Thyroid gland (tissue), 4 donors: ENCODE data around the gene RPUSD2.

Source experiments
- POLR2A ChIP-seq, 2 donors: fragments of 450-650 bp; IDR thresholded peaks; one replicate each; pipeline ENCODE4 v1.6.1; 2017; ENCODE audit warnings: antibody characterized with exemption in 2 of 2, mild to moderate bottlenecking in 2 of 2, moderate library complexity in 1 of 2
- TF ChIP-seq, protein P1 (sequence below), 6 experiments: fragments of 200-600 bp in 3 of 6; fragments of 450-650 bp in 3 of 6; sonication (generic) in 3 of 6; IDR thresholded peaks; one replicate each; pipeline ENCODE4 v1.5.1; 2016 to 2019; ENCODE audit warnings: antibody characterized with exemption in 6 of 6, mild to moderate bottlenecking in 2 of 6, inconsistent platforms in 1 of 6, moderate library complexity in 1 of 6

DNA sequence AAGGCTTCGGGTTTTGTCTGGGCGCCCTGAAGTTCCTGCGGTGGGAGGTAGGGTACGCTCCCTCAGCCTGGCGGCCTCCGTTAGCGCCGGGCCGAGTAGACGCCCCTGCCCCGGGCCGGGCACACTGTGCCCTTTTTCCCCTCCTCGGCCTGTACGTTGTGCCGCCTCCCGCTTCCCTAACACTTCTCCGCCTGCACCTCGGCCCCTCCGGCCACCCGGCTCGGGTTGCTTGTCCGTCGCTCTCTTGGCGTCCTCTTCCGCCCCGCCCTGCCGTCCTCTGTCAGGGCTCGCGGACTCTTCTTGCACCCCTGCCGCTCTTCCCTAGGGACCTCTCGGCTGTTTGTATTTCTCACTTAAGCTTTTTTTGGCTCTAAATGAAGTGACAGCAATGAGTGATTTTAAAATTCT is 25.3 kb downstream of the RPUSD2 start:
- TF ChIP-seq, protein P1, sequence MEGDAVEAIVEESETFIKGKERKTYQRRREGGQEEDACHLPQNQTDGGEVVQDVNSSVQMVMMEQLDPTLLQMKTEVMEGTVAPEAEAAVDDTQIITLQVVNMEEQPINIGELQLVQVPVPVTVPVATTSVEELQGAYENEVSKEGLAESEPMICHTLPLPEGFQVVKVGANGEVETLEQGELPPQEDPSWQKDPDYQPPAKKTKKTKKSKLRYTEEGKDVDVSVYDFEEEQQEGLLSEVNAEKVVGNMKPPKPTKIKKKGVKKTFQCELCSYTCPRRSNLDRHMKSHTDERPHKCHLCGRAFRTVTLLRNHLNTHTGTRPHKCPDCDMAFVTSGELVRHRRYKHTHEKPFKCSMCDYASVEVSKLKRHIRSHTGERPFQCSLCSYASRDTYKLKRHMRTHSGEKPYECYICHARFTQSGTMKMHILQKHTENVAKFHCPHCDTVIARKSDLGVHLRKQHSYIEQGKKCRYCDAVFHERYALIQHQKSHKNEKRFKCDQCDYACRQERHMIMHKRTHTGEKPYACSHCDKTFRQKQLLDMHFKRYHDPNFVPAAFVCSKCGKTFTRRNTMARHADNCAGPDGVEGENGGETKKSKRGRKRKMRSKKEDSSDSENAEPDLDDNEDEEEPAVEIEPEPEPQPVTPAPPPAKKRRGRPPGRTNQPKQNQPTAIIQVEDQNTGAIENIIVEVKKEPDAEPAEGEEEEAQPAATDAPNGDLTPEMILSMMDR (IDR thresholded peaks at IDR 0.05): peak in 1 of 6 experiments; percentile 18
- TF ChIP-seq POLR2A (IDR thresholded peaks at IDR 0.05): no peak
